Thoracic aorta (tissue), 2 donors: ENCODE measurements around the gene FBXO44. TPM values are rescaled to one million over a fixed set of nuclear protein-coding genes. Genes with fewer than 3 reads are reported as not detected.

ENCODE experiments used
- ATAC-seq: fragments of 150-250 bp; one replicate; pipeline ENCODE4 v1.8.0; 2017; ENCODE audit warnings: low read depth; ENCODE audit not compliant: insufficient number of reproducible peaks, low FRiP score
- DNase-seq: peaks from one replicate; pipeline ENCODE4 v3.0.0-alpha.2; 2020; ENCODE audit warnings: low spot score
- H3K27ac ChIP-seq, 2 donors: fragments of 200-600 bp; sonication (generic); 1 replicate in 1 of 2; 2 replicates in 1 of 2; pipeline ENCODE4 v1.5.1; 2016; ENCODE audit warnings: mild to moderate bottlenecking in 2 of 2, moderate library complexity in 2 of 2
- H3K27me3 ChIP-seq: fragments of 200-600 bp; sonication (generic); replicated peaks from 2 replicates; pipeline ENCODE4 v1.6.0; 2016; ENCODE audit warnings: mild to moderate bottlenecking; ENCODE audit not compliant: insufficient read depth
- H3K36me3 ChIP-seq: fragments of 200-600 bp; sonication (generic); one replicate; pipeline ENCODE4 v1.5.1; 2016
- H3K4me1 ChIP-seq, 2 donors: fragments of 200-600 bp; sonication (generic); 1 replicate in 1 of 2; 2 replicates in 1 of 2; pipeline versions ENCODE4 v1.5.1 to v1.6.0; 2016; ENCODE audit warnings: low read depth in 2 of 2, mild to moderate bottlenecking in 1 of 2; ENCODE audit not compliant: control insufficient read depth in 1 of 2
- H3K4me3 ChIP-seq: fragments of 200-600 bp; sonication (generic); 2 replicates; pipeline ENCODE4 v1.5.1; 2016; ENCODE audit warnings: mild to moderate bottlenecking
- H3K9me3 ChIP-seq: fragments of 200-600 bp; sonication (generic); 2 replicates; pipeline ENCODE4 v1.5.1; 2016
- total RNA-seq, 2 donors: library from RNA; depleted of rRNA; stranded (reverse); fragments of >200 nt; gene quantifications; one replicate each; pipeline versions ENCODE4 v1.1.0 to v1.2.3, GENCODE V29; 2016
- TF ChIP-seq, protein P1 (sequence below): fragments of 200-600 bp; sonication (generic); IDR thresholded peaks from one replicate; pipeline ENCODE4 v1.5.1; 2019; ENCODE audit warnings: antibody characterized with exemption

Gene FBXO44
- total RNA-seq, 2 donors from 2014 or later: 21.9 to 35.2 TPM

DNA sequence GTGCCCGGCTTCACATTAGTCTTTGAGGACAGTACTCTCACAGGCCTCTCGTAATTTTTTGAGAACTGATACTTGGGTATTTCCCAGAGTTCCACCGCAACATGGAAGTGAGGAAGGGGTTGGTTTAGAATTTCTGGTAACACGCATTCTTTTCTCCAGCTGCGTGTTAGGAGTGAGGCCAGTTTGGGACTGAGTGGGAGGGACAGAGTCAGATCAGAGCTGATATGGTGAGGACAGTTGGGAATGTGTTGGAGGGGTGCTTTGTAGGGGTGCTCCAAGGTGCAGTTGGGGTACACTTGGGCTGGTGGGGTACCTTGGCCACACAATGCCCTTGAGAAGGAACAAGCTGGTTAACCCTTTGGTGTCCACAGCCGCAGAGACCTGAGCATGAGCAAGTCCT lies 16.1 kb downstream of the FBXO44 start:
- TF ChIP-seq, protein P1, sequence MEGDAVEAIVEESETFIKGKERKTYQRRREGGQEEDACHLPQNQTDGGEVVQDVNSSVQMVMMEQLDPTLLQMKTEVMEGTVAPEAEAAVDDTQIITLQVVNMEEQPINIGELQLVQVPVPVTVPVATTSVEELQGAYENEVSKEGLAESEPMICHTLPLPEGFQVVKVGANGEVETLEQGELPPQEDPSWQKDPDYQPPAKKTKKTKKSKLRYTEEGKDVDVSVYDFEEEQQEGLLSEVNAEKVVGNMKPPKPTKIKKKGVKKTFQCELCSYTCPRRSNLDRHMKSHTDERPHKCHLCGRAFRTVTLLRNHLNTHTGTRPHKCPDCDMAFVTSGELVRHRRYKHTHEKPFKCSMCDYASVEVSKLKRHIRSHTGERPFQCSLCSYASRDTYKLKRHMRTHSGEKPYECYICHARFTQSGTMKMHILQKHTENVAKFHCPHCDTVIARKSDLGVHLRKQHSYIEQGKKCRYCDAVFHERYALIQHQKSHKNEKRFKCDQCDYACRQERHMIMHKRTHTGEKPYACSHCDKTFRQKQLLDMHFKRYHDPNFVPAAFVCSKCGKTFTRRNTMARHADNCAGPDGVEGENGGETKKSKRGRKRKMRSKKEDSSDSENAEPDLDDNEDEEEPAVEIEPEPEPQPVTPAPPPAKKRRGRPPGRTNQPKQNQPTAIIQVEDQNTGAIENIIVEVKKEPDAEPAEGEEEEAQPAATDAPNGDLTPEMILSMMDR: no peak
- H3K27ac ChIP-seq: no peak overlapping the region
- DNase-seq (no peak), ATAC-seq (no peak)
- H3K4me1 ChIP-seq: peaks cover 0 to 5% of the 10 kb centered on the region in 2 donors
- peaks cover 20% of the 10 kb centered on the region for H3K36me3 ChIP-seq
- no peaks in the 10 kb centered on the region for H3K9me3 ChIP-seq
- no peak overlapping the region for H3K4me3 ChIP-seq
- no peaks in the 10 kb centered on the region for H3K27me3 ChIP-seq

- DNase-seq (no peak), ATAC-seq (no peak)
- H3K27ac ChIP-seq: no peak overlapping the region
- peaks cover 21% of the 10 kb centered on the region for H3K36me3 ChIP-seq
- H3K9me3 ChIP-seq: no peaks in the 10 kb centered on the region
- peaks cover 0 to 5% of the 10 kb centered on the region in 2 donors for H3K4me1 ChIP-seq
- TF ChIP-seq, protein P1: no peak
- H3K27me3 ChIP-seq: no peaks in the 10 kb centered on the region
- no peak overlapping the region for H3K4me3 ChIP-seq
These were observed 16.5 kb downstream of the FBXO44 start for GRCh38 chr1:11671205-11671543.

- H3K9me3 ChIP-seq: no peaks in the 10 kb centered on the region
- H3K4me3 ChIP-seq: no peak overlapping the region
- peaks cover 21% of the 10 kb centered on the region for H3K36me3 ChIP-seq
- TF ChIP-seq, protein P1: no peak
- ATAC-seq: no peak
- H3K4me1 ChIP-seq: peaks cover 0 to 5% of the 10 kb centered on the region in 2 donors
- no peak overlapping the region for H3K27ac ChIP-seq
- H3K27me3 ChIP-seq: no peaks in the 10 kb centered on the region
- DNase-seq: no peak
These were observed 17.0 kb downstream of the FBXO44 start for GRCh38 chr1:11671544-11672286.

DNA sequence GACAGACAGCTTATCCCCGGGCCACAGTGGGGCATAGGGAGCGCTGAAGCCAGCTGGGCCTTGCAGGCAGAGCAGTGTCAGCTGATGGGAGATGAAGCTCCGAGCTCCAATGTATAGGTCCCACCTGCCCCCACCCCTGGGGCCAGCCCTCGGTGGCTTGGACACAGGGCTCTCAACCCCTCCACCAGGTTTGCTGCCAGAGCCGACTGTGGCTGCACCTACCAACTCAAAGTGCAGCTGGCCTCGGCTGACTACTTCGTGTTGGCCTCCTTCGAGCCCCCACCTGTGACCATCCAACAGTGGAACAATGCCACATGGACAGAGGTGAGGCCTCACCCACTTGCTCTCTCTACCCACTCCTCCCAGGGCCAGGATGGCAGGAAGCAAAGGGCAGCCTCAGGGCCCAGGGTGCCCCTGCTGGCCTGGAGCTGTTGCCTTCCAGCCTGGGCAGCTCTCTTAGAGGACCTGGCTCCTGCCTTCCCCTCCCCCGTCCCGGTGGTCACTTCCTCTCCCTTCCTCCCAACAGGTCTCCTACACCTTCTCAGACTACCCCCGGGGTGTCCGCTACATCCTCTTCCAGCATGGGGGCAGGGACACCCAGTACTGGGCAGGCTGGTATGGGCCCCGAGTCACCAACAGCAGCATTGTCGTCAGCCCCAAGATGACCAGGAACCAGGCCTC lies 18.6 kb downstream of the FBXO44 start:
- DNase-seq (no peak), ATAC-seq (no peak)
- TF ChIP-seq, protein P1: no peak
- Histone ChIP-seq H3K4me1 (no peaks in the 10 kb centered on the region), H3K9me3 (no peaks in the 10 kb centered on the region), H3K4me3 (no peak overlapping the region), H3K36me3 (peaks cover 21% of the 10 kb centered on the region), H3K27me3 (no peaks in the 10 kb centered on the region), H3K27ac (no peak overlapping the region)

- H3K9me3 ChIP-seq: no peaks in the 10 kb centered on the region
- H3K27me3 ChIP-seq: no peaks in the 10 kb centered on the region
- H3K27ac ChIP-seq: no peak overlapping the region
- peaks cover 17% of the 10 kb centered on the region for H3K36me3 ChIP-seq
- no peak for DNase-seq
- peaks cover 2% of the 10 kb centered on the region in 2 donors for H3K4me1 ChIP-seq
- TF ChIP-seq, protein P1: no peak
- ATAC-seq: no peak
- no peak overlapping the region for H3K4me3 ChIP-seq
These were observed 19.8 kb downstream of the FBXO44 start for GRCh38 chr1:11674488-11674887.
